IMR-90 (cell line): ENCODE data around the gene OPCML. TPM values are rescaled to one million over a fixed set of nuclear protein-coding genes. Genes with fewer than 3 reads are reported as not detected.

Source experiments
- ATAC-seq: fragments of 200-7000 bp; cut with Tn5 transposase; 2 replicates; pipeline ENCODE4 v1.9.1; 2020; ENCODE audit warnings: low read depth, mild to moderate bottlenecking, moderate library complexity
- BruUV-seq: library from RNA; stranded (reverse); fragments of 400-500 nt; replicated peaks from 2 replicates; lab custom pipeline; 2021; lab: Mats Ljungman, UMichigan
- CTCF ChIA-PET: fragments of 300-600 bp; formaldehyde crosslinking; extraction: SDS; loops from one replicate; lab custom pipeline; 2021; ENCODE audit warnings: antibody characterized with exemption; lab: Yijun Ruan, JAX
- POLR2A ChIA-PET: fragments of 300-600 bp; sonication (Branson Sonifier 250); formaldehyde crosslinking; loops from one replicate; lab custom pipeline; 2022; ENCODE audit warnings: antibody characterized with exemption; ENCODE audit not compliant: unreplicated experiment; lab: Charles Lee
- DNase-seq: peaks from one replicate; pipeline ENCODE4 v3.0.0; 2013
- H2AFZ ChIP-seq: replicated peaks from 2 replicates; pipeline ENCODE3; 2013; ENCODE audit warnings: low read length, mild to moderate bottlenecking; ENCODE audit not compliant: poor library complexity
- H2AK5ac ChIP-seq: 2 replicates; pipeline ENCODE4 v1.6.1; 2013; ENCODE audit warnings: low read depth, low read length, inconsistent platforms
- H2AK9ac ChIP-seq: replicated peaks from 2 replicates; pipeline ENCODE3; 2013; ENCODE audit warnings: mild to moderate bottlenecking, low read depth, low read length, moderate library complexity; ENCODE audit not compliant: poor library complexity
- H2BK120ac ChIP-seq: 2 replicates; pipeline ENCODE4 v1.6.1; 2013; ENCODE audit warnings: low read depth, low read length, inconsistent platforms
- H2BK15ac ChIP-seq: 3 replicates; pipeline ENCODE4 v1.6.1; 2013; ENCODE audit warnings: low read depth, low read length, inconsistent platforms
- H2BK20ac ChIP-seq: 2 replicates; pipeline ENCODE4 v1.6.1; 2013; ENCODE audit warnings: low read depth, mild to moderate bottlenecking, inconsistent platforms, low read length, moderate library complexity
- H2BK5ac ChIP-seq: 2 replicates; pipeline ENCODE4 v1.6.1; 2013; ENCODE audit warnings: mild to moderate bottlenecking, low read depth, low read length, inconsistent platforms; ENCODE audit not compliant: poor library complexity, severe bottlenecking
- H3K14ac ChIP-seq: replicated peaks from 2 replicates; pipeline ENCODE4 v1.6.1; 2013; ENCODE audit warnings: low read depth, low read length, inconsistent platforms
- H3K18ac ChIP-seq: 2 replicates; pipeline ENCODE4 v1.6.1; 2013; ENCODE audit warnings: low read depth, low read length, control low read depth
- H3K23ac ChIP-seq: 2 replicates; pipeline ENCODE4 v1.6.1; 2013; ENCODE audit warnings: low read depth, low read length, inconsistent platforms
- H3K27ac ChIP-seq: 2 replicates; pipeline ENCODE4 v1.5.1; 2013; ENCODE audit warnings: mild to moderate bottlenecking, control low read depth, low read length; ENCODE audit not compliant: insufficient read depth
- H3K27me3 ChIP-seq: 2 replicates; pipeline ENCODE4 v1.6.1; 2013; ENCODE audit warnings: low read length; ENCODE audit not compliant: control insufficient read depth, insufficient read depth
- H3K36me3 ChIP-seq: 2 replicates; pipeline ENCODE4 v1.6.1; 2013; ENCODE audit warnings: low read length, mixed read lengths; ENCODE audit not compliant: control insufficient read depth, insufficient read depth
- H3K4ac ChIP-seq: 2 replicates; pipeline ENCODE4 v1.6.1; 2013; ENCODE audit warnings: low read depth, low read length, inconsistent platforms
- H3K4me1 ChIP-seq: 2 replicates; pipeline ENCODE4 v1.6.1; 2013; ENCODE audit warnings: low read length, mixed read lengths; ENCODE audit not compliant: control insufficient read depth, insufficient read depth
- H3K4me2 ChIP-seq: 2 replicates; pipeline ENCODE4 v1.6.1; 2013; ENCODE audit warnings: low read depth, mild to moderate bottlenecking, control low read depth, low read length, moderate library complexity
- H3K4me3 ChIP-seq: 2 replicates; pipeline ENCODE4 v1.5.1; 2013; ENCODE audit warnings: low read depth, mild to moderate bottlenecking, control low read depth, low read length, moderate library complexity; ENCODE audit not compliant: insufficient read depth
- H3K56ac ChIP-seq: 2 replicates; pipeline ENCODE4 v1.6.1; 2013; ENCODE audit warnings: low read length, inconsistent platforms; ENCODE audit not compliant: insufficient read depth; ENCODE audit errors: extremely low read depth
- H3K79me1 ChIP-seq, 2 experiments: 2 replicates each; pipeline ENCODE4 v1.6.1; 2013; ENCODE audit warnings: low read length in 2 of 2, inconsistent platforms in 1 of 2, low read depth in 1 of 2
- H3K9ac ChIP-seq: 2 replicates; pipeline ENCODE4 v1.6.1; 2013; ENCODE audit warnings: low read depth, low read length, control low read depth
- H3K9me1 ChIP-seq: 2 replicates; pipeline ENCODE4 v1.6.1; 2013; ENCODE audit warnings: low read length, inconsistent platforms; ENCODE audit not compliant: insufficient read depth
- H3K9me3 ChIP-seq: 2 replicates; pipeline ENCODE4 v1.6.1; 2013; ENCODE audit warnings: low read length; ENCODE audit not compliant: control insufficient read depth, insufficient read depth
- H4K20me1 ChIP-seq: 2 replicates; pipeline ENCODE4 v1.6.1; 2013; ENCODE audit warnings: low read length, inconsistent platforms; ENCODE audit not compliant: insufficient read depth
- H4K5ac ChIP-seq: 2 replicates; pipeline ENCODE4 v1.6.1; 2013; ENCODE audit warnings: mild to moderate bottlenecking, low read depth, low read length, control low read depth
- H4K8ac ChIP-seq, 2 experiments: 2 replicates each; pipeline ENCODE4 v1.6.1; 2013; ENCODE audit warnings: low read depth in 2 of 2, low read length in 2 of 2, control low read depth in 1 of 2, inconsistent platforms in 1 of 2
- H4K91ac ChIP-seq: 2 replicates; pipeline ENCODE4 v1.6.1; 2013; ENCODE audit warnings: low read depth, low read length, inconsistent platforms; ENCODE audit not compliant: insufficient read depth
- FOS ChIP-seq: fragments of 150-350 bp; IDR thresholded peaks from 2 replicates; pipeline ENCODE4 v1.6.1; 2016; ENCODE audit warnings: low read depth, low read length
- MAFK ChIP-seq: IDR thresholded peaks from 2 replicates; pipeline ENCODE4 v1.6.1; 2012; ENCODE audit warnings: low read depth, low read length, improper control_type of control experiment
- MXI1 ChIP-seq: IDR thresholded peaks from 2 replicates; pipeline ENCODE4 v1.6.1; 2012; ENCODE audit warnings: low read depth, mild to moderate bottlenecking, low read length, moderate library complexity, borderline replicate concordance
- POLR2A ChIP-seq: IDR thresholded peaks from 2 replicates; pipeline ENCODE4 v1.6.1; 2012; ENCODE audit warnings: mild to moderate bottlenecking, low read depth, low read length
- RFX5 ChIP-seq: IDR thresholded peaks from 2 replicates; pipeline ENCODE4 v1.8.0; 2012; ENCODE audit warnings: low read depth, mild to moderate bottlenecking, low read length, moderate library complexity
- SMC3 ChIP-seq: fragments of 150-350 bp; IDR thresholded peaks from 2 replicates; pipeline ENCODE4 v1.6.1; 2016; ENCODE audit warnings: low read depth, mild to moderate bottlenecking, antibody characterized with exemption, low read length, moderate library complexity
- USF2 ChIP-seq: fragments of 150-350 bp; IDR thresholded peaks from 2 replicates; pipeline ENCODE4 v1.6.1; 2017; ENCODE audit warnings: mild to moderate bottlenecking, antibody characterized with exemption, low read length, low read depth
- WGBS, 2 experiments: methylation state at CpG; one replicate each; pipeline versions ENCODE4 v1.1.5 to v1.1.7; 2013; ENCODE audit warnings: missing lambda C conversion rate in 2 of 2; ENCODE audit not compliant: insufficient read length in 1 of 2; ENCODE audit errors: extremely low coverage in 2 of 2; 5-methylcytosine and 5-hydroxymethylcytosine counted together
- dilution Hi-C: fragments of 300-500 bp; cut with HindIII; formaldehyde crosslinking; loops from one replicate; pipeline ENCODE4 v1.14.3; 2018; ENCODE audit warnings: low sequenced_read_pairs; ENCODE audit not compliant: unreplicated experiment
- in situ Hi-C: fragments of 300-500 bp; cut with MboI; formaldehyde crosslinking; loops from 3 replicates; pipeline ENCODE4 v1.14.3; 2019; ENCODE audit warnings: low sequenced_read_pairs, inconsistent platforms, mixed read lengths
- intact Hi-C: fragments of 100-400 bp; cut with micrococcal nuclease; formaldehyde crosslinking; loops from 2 replicates; pipeline ENCODE4 v1.10.0; 2022
- polyA plus RNA-seq, 3 experiments: library from polyadenylated mRNA; depleted of rRNA; stranded (reverse); fragments of >200 nt; gene quantifications; 2 replicates each; pipeline ENCODE4 v1.2.3, GENCODE V29; 2012; ENCODE audit warnings: low replicate concordance in 1 of 3
- total RNA-seq: library from RNA; depleted of rRNA; stranded (reverse); fragments of >200 nt; gene quantifications from 2 replicates; pipeline ENCODE4 v1.2.3, GENCODE V29; 2012

The OPCML gene
- total and polyA plus RNA-seq, 2 of the 4 experiments (the other 2 are of a cell fraction), result under 0.01 to 2.6 TPM

- no peak for TF ChIP-seq RFX5
Observed at GRCh38 chr11:133360860-133361688, 171.2 kb downstream of the OPCML start (continued).

GRCh38 chr11:133355095-133355494 is 177.2 kb downstream of the OPCML start:
- Histone ChIP-seq H3K27ac (no peak overlapping the region), H3K56ac (no peak overlapping the region), H3K9me3 (peaks cover 13% of the 10 kb centered on the region), H2AK9ac (no peak overlapping the region), H2AK5ac (no peak overlapping the region), H4K91ac (no peak overlapping the region), H3K27me3 (no peaks in the 10 kb centered on the region), H4K8ac (no peak overlapping the region), H4K5ac (no peak overlapping the region), H3K9ac (no peak overlapping the region), H3K4me3 (no peak overlapping the region), H2BK15ac (no peak overlapping the region), H3K79me1 (no peaks in the 10 kb centered on the region), H3K36me3 (no peaks in the 10 kb centered on the region), H3K14ac (no peak overlapping the region), H3K4ac (no peak overlapping the region), H3K23ac (no peak overlapping the region), H4K20me1 (no peaks in the 10 kb centered on the region), H3K9me1 (no peaks in the 10 kb centered on the region), H2BK5ac (no peak overlapping the region), H3K18ac (no peak overlapping the region), H2BK120ac (no peak overlapping the region), H3K4me2 (no peak overlapping the region), H2BK20ac (no peak overlapping the region), H2AFZ (no peak overlapping the region), H3K4me1 (no peaks in the 10 kb centered on the region)
- dilution Hi-C loops (no loop called here), intact Hi-C loops (no loop called here), in situ Hi-C loops (no loop called here)
- ChIA-PET CTCF (no interaction called here), POLR2A (no interaction called here)
- no peak for TF ChIP-seq SMC3
- no peak for TF ChIP-seq FOS
- no peak for TF ChIP-seq MAFK
- TF ChIP-seq MXI1, result no peak
- TF ChIP-seq POLR2A, result no peak
- TF ChIP-seq USF2, result no peak
- no TSS peak for BruUV-seq
- 0% methylated on average over 1 of the region's 2 CpGs; no CpG with 5 or more reads in 1 of the 2 experiments for WGBS, 2 experiments
- ATAC-seq, result no peak
- DNase-seq, result no peak
